Body of pancreas (tissue), 4 donors: ENCODE data around the gene LRRC8B. TPM values are rescaled to one million over a fixed set of nuclear protein-coding genes. Genes with fewer than 3 reads are reported as not detected.
A peak's percentile ranks its signal among the peaks of the same experiment; 100 is the strongest.

Source experiments
- ATAC-seq: fragments of 150-250 bp; one replicate; pipeline ENCODE4 v1.9.1; 2016
- DNase-seq, 4 donors: peaks; one replicate each; pipeline ENCODE4 v3.0.0-alpha.2; 2019
- H3K27ac ChIP-seq, 4 donors: fragments of 200-600 bp; sonication (generic); 1 replicate in 3 of 4; 2 replicates in 1 of 4; pipeline versions ENCODE4 v1.5.1 to v1.6.1; 2016 to 2019; ENCODE audit warnings: mild to moderate bottlenecking in 1 of 4, mixed read lengths in 1 of 4, moderate library complexity in 1 of 4
- H3K27me3 ChIP-seq, 2 donors: fragments of 200-600 bp; sonication (generic); one replicate each; pipeline ENCODE4 v1.6.0; 2016; ENCODE audit warnings: mild to moderate bottlenecking in 1 of 2
- H3K36me3 ChIP-seq, 2 donors: fragments of 200-600 bp; sonication (generic); replicated peaks in 1 of 2; 2 replicates each; pipeline ENCODE4 v1.5.1; 2016; ENCODE audit warnings: low read depth in 2 of 2; ENCODE audit not compliant: insufficient read depth in 1 of 2
- H3K4me1 ChIP-seq: fragments of 200-600 bp; sonication (generic); one replicate; pipeline ENCODE4 v1.6.0; 2016
- H3K4me3 ChIP-seq, 2 donors: fragments of 200-600 bp; sonication (generic); 1 replicate in 1 of 2; 2 replicates in 1 of 2; pipeline ENCODE4 v1.5.1; 2016 to 2019
- H3K9me3 ChIP-seq, 3 donors: fragments of 200-600 bp; sonication (generic); 1 replicate in 2 of 3; 2 replicates in 1 of 3; pipeline ENCODE4 v1.5.1; 2016
- CTCF ChIP-seq, 7 experiments: fragments of 450-650 bp in 4 of 7; fragments of 200-600 bp in 3 of 7; sonication (generic) in 3 of 7; IDR thresholded peaks; one replicate each; pipeline ENCODE4 v1.5.1; 2016 to 2019; ENCODE audit warnings: antibody characterized with exemption in 7 of 7
- POLR2A ChIP-seq, 3 donors: fragments of 450-650 bp; IDR thresholded peaks; one replicate each; pipeline ENCODE4 v1.6.1; 2016; ENCODE audit warnings: antibody characterized with exemption in 3 of 3, mild to moderate bottlenecking in 2 of 3
- WGBS, 2 donors: methylation state at CpG; one replicate each; pipeline ENCODE4 v1.1.5; 2017; 5-methylcytosine and 5-hydroxymethylcytosine counted together
- intact Hi-C: fragments of 100-400 bp; cut with DNase I; formaldehyde crosslinking; loops from one replicate; pipeline ENCODE4 v1.15.1; 2023
- total RNA-seq, 2 donors: library from RNA; depleted of rRNA; stranded (reverse); fragments of >200 nt; gene quantifications; one replicate each; pipeline ENCODE4 v1.1.0, GENCODE V29; 2016

The LRRC8B gene
- total RNA-seq, 2 donors from 2014 or later = 6.0 to 23.4 TPM

GRCh38 chr1:89613928-89614327 lies 89.3 kb downstream of the LRRC8B start:
- no peak for ATAC-seq
- H3K36me3 ChIP-seq = no peaks in the 10 kb centered on the region
- intact Hi-C loops = loop anchor here (10.0 kb wide), 1 partner anchor 151 kb away; no protein-coding TSS in a partner anchor
- H3K4me3 ChIP-seq = no peak overlapping the region
- WGBS, 2 donors = 75 to 77% methylated on average over 7 of the region's 7 CpGs
- TF ChIP-seq CTCF (IDR thresholded peaks at IDR 0.05) (no peak), POLR2A (IDR thresholded peaks at IDR 0.05) (no peak)
- H3K27me3 ChIP-seq = no peaks in the 10 kb centered on the region
- no peaks in the 10 kb centered on the region for H3K9me3 ChIP-seq
- DNase-seq = no peak
- H3K27ac ChIP-seq = no peak overlapping the region
- no peaks in the 10 kb centered on the region for H3K4me1 ChIP-seq

GRCh38 chr1:89615676-89616598 lies 91.3 kb downstream of the LRRC8B start:
- no peak overlapping the region for H3K27ac ChIP-seq
- no peak overlapping the region for H3K4me3 ChIP-seq
- WGBS, 2 donors = 47 to 63% methylated on average over 2 to 3 of the region's 3 CpGs
- no peaks in the 10 kb centered on the region for H3K27me3 ChIP-seq
- H3K4me1 ChIP-seq = no peaks in the 10 kb centered on the region
- TF ChIP-seq CTCF (IDR thresholded peaks at IDR 0.05) = peak in 4 of 7 experiments; percentile 8 to 31 (median 17)
- TF ChIP-seq POLR2A (IDR thresholded peaks at IDR 0.05) = no peak
- intact Hi-C loops = loop anchor here (10.0 kb wide), 1 partner anchor 149 kb away; no protein-coding TSS in a partner anchor
- H3K36me3 ChIP-seq = no peaks in the 10 kb centered on the region
- ATAC-seq (no peak), DNase-seq (peak in 2 of 4 donors; percentile 21 to 45)
- H3K9me3 ChIP-seq = no peaks in the 10 kb centered on the region

GRCh38 chr1:89616844-89617627 lies 92.4 kb downstream of the LRRC8B start:
- DNase-seq (no peak), ATAC-seq (no peak)
- Histone ChIP-seq H3K27me3 (no peaks in the 10 kb centered on the region), H3K36me3 (no peaks in the 10 kb centered on the region), H3K4me3 (no peak overlapping the region), H3K9me3 (no peaks in the 10 kb centered on the region), H3K4me1 (no peaks in the 10 kb centered on the region), H3K27ac (no peak overlapping the region)
- intact Hi-C loops = loop anchor here (10.0 kb wide), 1 partner anchor 148 kb away; no protein-coding TSS in a partner anchor
- 90 to 96% methylated on average over 2 of the region's 2 CpGs for WGBS, 2 donors
- TF ChIP-seq CTCF (IDR thresholded peaks at IDR 0.05) = no peak
- no peak for TF ChIP-seq POLR2A (IDR thresholded peaks at IDR 0.05)

- no peaks in the 10 kb centered on the region for H3K4me1 ChIP-seq
- intact Hi-C loops = no loop called here
- 80 to 88% methylated on average over 3 of the region's 3 CpGs for WGBS, 2 donors
- H3K4me3 ChIP-seq = no peak overlapping the region
- no peak for ATAC-seq
- H3K9me3 ChIP-seq = no peaks in the 10 kb centered on the region
- TF ChIP-seq CTCF (IDR thresholded peaks at IDR 0.05) (no peak), POLR2A (IDR thresholded peaks at IDR 0.05) (no peak)
- no peak overlapping the region for H3K27ac ChIP-seq
- DNase-seq = no peak
- no peaks in the 10 kb centered on the region for H3K27me3 ChIP-seq
- H3K36me3 ChIP-seq = no peaks in the 10 kb centered on the region
These were observed 96.0 kb downstream of the LRRC8B start for GRCh38 chr1:89620664-89621063.
